Thoracic aorta (tissue), 2 donors: ENCODE results near the gene RPL23. TPM values are rescaled to one million over a fixed set of nuclear protein-coding genes. Genes with fewer than 3 reads are reported as not detected.
A peak's percentile ranks its signal among the peaks of the same experiment; 100 is the strongest.

Experiments
- ATAC-seq: fragments of 150-250 bp; one replicate; pipeline ENCODE4 v1.8.0; 2017; ENCODE audit warnings: low read depth; ENCODE audit not compliant: insufficient number of reproducible peaks, low FRiP score
- DNase-seq: peaks from one replicate; pipeline ENCODE4 v3.0.0-alpha.2; 2020; ENCODE audit warnings: low spot score
- H3K27ac ChIP-seq, 2 donors: fragments of 200-600 bp; sonication (generic); 1 replicate in 1 of 2; 2 replicates in 1 of 2; pipeline ENCODE4 v1.5.1; 2016; ENCODE audit warnings: mild to moderate bottlenecking in 2 of 2, moderate library complexity in 2 of 2
- H3K27me3 ChIP-seq: fragments of 200-600 bp; sonication (generic); replicated peaks from 2 replicates; pipeline ENCODE4 v1.6.0; 2016; ENCODE audit warnings: mild to moderate bottlenecking; ENCODE audit not compliant: insufficient read depth
- H3K36me3 ChIP-seq: fragments of 200-600 bp; sonication (generic); one replicate; pipeline ENCODE4 v1.5.1; 2016
- H3K4me1 ChIP-seq, 2 donors: fragments of 200-600 bp; sonication (generic); 1 replicate in 1 of 2; 2 replicates in 1 of 2; pipeline versions ENCODE4 v1.5.1 to v1.6.0; 2016; ENCODE audit warnings: low read depth in 2 of 2, mild to moderate bottlenecking in 1 of 2; ENCODE audit not compliant: control insufficient read depth in 1 of 2
- H3K4me3 ChIP-seq: fragments of 200-600 bp; sonication (generic); 2 replicates; pipeline ENCODE4 v1.5.1; 2016; ENCODE audit warnings: mild to moderate bottlenecking
- H3K9me3 ChIP-seq: fragments of 200-600 bp; sonication (generic); 2 replicates; pipeline ENCODE4 v1.5.1; 2016
- total RNA-seq, 2 donors: library from RNA; depleted of rRNA; stranded (reverse); fragments of >200 nt; gene quantifications; one replicate each; pipeline versions ENCODE4 v1.1.0 to v1.2.3, GENCODE V29; 2016
- TF ChIP-seq, protein P1 (sequence below): fragments of 200-600 bp; sonication (generic); IDR thresholded peaks from one replicate; pipeline ENCODE4 v1.5.1; 2019; ENCODE audit warnings: antibody characterized with exemption

The RPL23 gene
- total RNA-seq = 100 to 1,000 TPM; 870 to 981 TPM

GRCh38 chr17:38853292-38854219 lies at the start of gene RPL23:
Gene RPL23 (minus strand): TSS chr17:38853721. CDS start chr17:38853710, 11 bp downstream.
- DNase-seq (peak; percentile 86), ATAC-seq (peak; percentile 88)
- Histone ChIP-seq H3K9me3 (no peaks in the 10 kb centered on the region), H3K27ac (peak within 1 kb of the TSS; percentile 92 to 93), H3K36me3 (peaks cover 27% of the 10 kb centered on the region), H3K27me3 (no peaks in the 10 kb centered on the region), H3K4me3 (peak within 1 kb of the TSS; percentile 76), H3K4me1 (peaks cover 18 to 23% of the 10 kb centered on the region in 2 donors)
- TF ChIP-seq, protein P1, sequence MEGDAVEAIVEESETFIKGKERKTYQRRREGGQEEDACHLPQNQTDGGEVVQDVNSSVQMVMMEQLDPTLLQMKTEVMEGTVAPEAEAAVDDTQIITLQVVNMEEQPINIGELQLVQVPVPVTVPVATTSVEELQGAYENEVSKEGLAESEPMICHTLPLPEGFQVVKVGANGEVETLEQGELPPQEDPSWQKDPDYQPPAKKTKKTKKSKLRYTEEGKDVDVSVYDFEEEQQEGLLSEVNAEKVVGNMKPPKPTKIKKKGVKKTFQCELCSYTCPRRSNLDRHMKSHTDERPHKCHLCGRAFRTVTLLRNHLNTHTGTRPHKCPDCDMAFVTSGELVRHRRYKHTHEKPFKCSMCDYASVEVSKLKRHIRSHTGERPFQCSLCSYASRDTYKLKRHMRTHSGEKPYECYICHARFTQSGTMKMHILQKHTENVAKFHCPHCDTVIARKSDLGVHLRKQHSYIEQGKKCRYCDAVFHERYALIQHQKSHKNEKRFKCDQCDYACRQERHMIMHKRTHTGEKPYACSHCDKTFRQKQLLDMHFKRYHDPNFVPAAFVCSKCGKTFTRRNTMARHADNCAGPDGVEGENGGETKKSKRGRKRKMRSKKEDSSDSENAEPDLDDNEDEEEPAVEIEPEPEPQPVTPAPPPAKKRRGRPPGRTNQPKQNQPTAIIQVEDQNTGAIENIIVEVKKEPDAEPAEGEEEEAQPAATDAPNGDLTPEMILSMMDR = no peak

GRCh38 chr17:38900978-38901656 lies 47.6 kb upstream of the RPL23 start:
- DNase-seq (no peak), ATAC-seq (peak; percentile 50)
- peak overlapping the region; percentile 32 for H3K4me3 ChIP-seq
- no peaks in the 10 kb centered on the region for H3K27me3 ChIP-seq
- H3K9me3 ChIP-seq = no peaks in the 10 kb centered on the region
- H3K27ac ChIP-seq = peak overlapping the region; percentile 16 to 49
- peaks cover 46 to 60% of the 10 kb centered on the region in 2 donors for H3K4me1 ChIP-seq
- peaks cover 23% of the 10 kb centered on the region for H3K36me3 ChIP-seq
- TF ChIP-seq, protein P1 = no peak

DNA sequence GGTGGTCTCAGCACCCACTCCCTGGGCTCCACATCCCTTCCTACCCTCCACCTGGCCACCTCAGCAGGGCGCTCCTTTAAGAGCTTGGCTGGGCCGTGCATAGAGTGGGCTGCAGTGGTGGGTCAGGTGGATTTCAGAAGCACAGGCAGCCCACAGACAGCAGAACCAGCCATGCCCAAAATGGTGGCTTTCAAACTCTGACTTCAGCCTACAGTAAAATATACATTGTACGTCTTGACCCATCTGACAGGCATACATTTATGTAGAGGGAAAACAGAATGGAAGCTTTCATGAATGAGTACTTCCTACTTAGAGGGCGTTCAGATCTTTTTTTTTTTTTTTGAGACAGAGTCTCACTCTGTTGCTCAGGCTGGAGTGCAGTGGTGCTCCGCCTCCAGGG lies 45.9 kb upstream of the RPL23 start:
- DNase-seq (no peak), ATAC-seq (no peak)
- TF ChIP-seq, protein P1 = no peak
- Histone ChIP-seq H3K4me1 (peaks cover 44 to 63% of the 10 kb centered on the region in 2 donors), H3K4me3 (no peak overlapping the region), H3K27ac (no peak overlapping the region), H3K27me3 (no peaks in the 10 kb centered on the region), H3K36me3 (peaks cover 24% of the 10 kb centered on the region), H3K9me3 (no peaks in the 10 kb centered on the region)

GRCh38 chr17:38898812-38899348 lies 45.4 kb upstream of the RPL23 start:
- no peak for DNase-seq
- Histone ChIP-seq H3K4me3 (no peak overlapping the region), H3K27me3 (no peaks in the 10 kb centered on the region), H3K36me3 (peaks cover 22% of the 10 kb centered on the region), H3K9me3 (no peaks in the 10 kb centered on the region), H3K27ac (no peak overlapping the region), H3K4me1 (peaks cover 49 to 68% of the 10 kb centered on the region in 2 donors)
- TF ChIP-seq, protein P1 = no peak
- ATAC-seq = no peak

DNA sequence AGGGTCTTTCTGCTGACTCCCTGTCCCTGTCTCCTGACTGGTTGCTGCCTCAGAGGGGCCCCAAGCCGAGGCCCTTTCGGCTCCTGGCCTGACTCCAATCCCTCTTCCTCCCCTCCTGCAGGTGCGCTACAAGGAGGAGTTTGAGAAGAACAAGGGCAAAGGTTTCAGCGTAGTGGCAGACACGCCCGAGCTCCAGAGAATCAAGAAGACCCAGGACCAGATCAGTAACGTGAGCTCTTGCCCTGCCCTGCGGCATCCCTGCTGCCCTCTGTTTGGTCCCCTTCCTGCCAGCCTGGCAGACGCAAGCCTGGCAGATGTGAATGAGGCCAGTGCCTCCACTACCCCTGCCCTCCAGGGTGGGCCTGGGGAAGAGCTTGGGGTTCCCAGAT lies 44.8 kb upstream of the RPL23 start:
- H3K36me3 ChIP-seq = peaks cover 17% of the 10 kb centered on the region
- H3K27me3 ChIP-seq = no peaks in the 10 kb centered on the region
- peaks cover 55 to 74% of the 10 kb centered on the region in 2 donors for H3K4me1 ChIP-seq
- TF ChIP-seq, protein P1 = no peak
- DNase-seq = no peak
- H3K9me3 ChIP-seq = no peaks in the 10 kb centered on the region
- H3K4me3 ChIP-seq = no peak overlapping the region
- no peak for ATAC-seq
- peak overlapping the region; percentile 65 to 73 for H3K27ac ChIP-seq
